HuH-7 (cell line): ENCODE results near the gene SLC11A1.

ENCODE experiments used
- DNase-seq: peaks from one replicate; pipeline ENCODE4 v3.0.0; 2011; ENCODE audit warnings: low spot score

The SLC11A1 gene

DNA sequence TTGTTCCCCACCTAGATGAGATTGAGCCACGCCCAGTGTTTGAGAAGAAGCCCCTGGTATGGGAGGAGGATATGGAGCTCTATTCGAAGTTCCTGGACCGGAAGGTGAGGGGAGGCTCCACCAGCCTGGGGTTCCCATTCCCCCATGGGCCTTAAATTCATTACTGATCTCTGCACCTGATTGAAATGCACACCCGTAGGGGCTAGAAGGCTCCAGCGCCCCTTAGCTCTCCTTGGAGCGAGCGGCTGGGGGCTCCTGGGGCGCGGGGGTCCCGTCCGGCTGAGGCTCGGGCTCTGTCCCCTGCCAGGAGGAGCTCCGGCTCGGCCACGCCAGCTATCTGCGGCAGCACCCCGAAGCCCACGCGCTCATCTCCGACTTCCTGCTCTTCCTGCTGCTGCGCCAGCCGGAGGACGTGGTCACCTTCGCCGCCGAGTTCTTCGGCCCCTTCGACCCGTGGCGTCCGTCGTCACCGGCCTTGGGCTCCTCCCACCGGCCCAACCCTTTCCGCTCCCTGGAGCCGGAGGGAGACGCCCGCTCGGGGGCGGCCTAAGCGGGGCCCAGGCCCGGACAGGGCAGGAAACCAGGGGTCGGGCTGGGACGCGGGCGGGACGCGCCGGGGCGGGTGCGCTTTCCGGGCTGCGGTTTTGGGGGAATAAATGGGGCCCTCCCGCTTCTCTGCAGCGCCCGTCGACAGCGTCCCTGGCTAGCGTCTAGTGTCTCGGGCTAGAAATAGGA is 14.5 kb upstream of the SLC11A1 start:
- peak; percentile 94 for DNase-seq

DNA sequence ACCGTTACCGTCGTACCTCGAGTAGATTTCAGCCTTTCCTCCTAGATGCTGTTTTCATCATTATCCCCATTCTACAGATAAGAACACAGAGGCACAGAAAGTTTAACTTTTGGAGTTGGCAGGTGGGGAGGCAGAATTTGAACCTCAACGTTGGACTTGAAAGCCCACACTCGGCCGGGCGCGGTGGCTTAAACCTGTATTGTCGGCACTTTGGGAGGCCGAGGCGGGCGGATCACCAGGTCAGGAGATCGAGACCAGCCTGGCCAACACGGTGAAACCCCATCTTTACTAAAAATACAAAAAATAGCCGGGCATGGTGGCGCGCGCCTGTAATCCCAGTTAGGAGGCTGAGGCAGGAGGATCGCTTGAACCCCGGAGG is 13.9 kb upstream of the SLC11A1 start:
- DNase-seq, result no peak

DNA sequence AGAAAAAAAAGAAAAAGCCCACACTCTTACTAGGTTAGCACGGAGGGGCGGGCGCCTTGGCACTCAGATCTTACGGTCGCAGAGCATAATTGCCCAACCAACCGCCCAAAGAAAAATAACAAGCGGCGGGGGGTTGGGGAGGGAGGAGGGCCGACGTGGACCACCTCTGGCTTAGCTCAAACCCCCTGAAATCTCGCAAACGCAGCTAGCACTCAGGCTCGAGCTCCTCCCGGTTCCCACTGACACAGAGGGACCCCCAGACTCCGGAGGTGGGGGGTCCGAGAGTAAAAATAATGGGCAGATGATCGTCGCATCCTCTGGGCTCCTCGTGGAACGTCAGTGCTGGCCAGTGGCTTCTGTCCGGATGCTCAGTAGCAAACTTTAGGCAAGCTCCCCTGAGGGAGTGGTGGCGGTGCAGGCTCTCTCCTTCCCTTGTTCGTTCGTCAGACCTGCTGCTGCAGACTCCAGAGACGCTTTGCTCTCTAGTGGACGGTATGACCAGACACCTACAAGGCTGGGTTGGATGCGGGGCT is 13.4 kb upstream of the SLC11A1 start:
- peak; percentile 69 for DNase-seq

DNA sequence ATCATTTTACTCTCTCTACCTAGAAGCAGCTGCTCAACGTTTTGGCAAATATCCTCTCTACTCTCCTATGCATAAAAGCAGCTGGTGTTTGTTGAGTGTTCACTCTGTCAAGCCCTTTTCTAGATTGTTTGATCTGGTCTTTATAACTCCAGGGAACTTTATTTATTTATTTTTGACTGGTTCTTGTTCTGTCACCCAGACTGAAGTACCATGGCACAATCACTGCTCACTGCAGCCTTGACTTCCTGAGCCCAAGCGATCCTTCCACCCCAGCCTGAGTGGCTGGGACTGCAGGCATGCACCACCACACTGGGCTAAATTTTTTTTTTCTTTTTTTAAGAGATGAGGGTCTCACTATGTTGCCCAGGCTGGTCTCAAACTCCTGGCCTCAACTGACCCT is 12.7 kb upstream of the SLC11A1 start:
- DNase-seq, result no peak

DNA sequence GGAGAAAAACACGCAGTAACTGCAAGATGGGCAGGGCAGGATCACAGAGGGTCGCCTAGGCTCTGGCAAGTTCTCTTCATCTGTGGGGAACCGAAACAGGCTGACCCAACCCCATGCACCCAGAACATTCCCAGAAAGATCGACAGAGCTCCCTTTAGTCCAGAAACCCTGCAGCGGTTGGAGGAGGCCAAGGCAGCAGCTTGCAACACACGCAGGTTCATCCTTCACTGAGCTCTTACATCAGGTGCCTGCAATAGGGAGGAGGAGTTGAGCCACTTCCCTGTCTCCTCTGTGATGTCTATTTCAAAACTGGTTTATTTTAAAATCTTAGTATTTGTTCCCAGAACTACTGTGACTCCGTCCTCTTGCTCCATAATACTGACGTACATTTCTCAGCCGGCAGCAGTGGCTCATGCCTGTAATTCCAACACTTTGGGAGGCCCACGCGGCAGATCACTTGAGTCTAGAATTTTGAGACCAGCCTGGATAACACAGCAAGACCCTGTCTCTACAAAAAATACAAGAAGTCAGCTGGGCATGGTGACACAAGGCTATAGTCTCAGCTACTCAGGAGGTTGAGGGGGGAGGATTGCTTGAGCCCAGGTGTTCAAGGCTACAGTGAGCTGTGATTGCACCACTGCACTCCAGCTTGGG is 11.5 kb upstream of the SLC11A1 start:
- DNase-seq, result no peak

DNA sequence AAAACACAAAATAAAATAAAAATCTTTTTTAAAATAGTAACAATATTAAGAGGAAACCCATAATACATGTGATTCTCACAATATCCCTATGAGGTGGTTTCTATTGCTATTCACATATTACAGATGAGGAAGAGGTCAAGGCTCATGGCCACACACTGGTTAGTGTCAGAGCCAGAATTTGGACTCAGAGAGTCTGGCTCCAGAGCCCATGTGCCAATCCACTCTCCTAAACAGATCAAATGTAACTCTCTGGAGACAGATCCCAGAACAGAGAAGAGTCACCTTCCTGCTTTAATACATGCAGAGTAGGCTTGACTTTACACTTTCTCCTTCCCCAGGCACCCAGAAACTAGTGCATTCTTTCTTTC is 10.1 kb upstream of the SLC11A1 start:
- no peak for DNase-seq

DNA sequence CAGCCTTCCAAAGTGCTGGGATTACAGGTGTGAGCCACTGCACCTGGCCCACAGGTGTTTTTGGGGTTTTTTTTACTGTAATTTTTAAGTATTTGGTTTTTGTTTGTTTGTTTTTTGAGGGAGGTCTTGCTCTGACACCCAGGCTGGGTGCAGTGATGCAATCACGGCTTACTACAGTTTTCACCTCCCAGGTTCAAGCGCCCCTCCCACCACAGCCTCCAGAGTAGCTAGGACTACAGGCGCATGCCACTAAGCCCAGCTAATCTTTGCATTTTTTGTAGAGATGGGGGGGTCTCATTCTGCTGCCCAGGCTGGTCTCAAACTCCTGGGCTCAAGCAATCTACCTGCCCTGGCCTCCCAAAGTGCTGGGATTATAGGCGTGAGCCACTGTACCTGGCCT is 7.3 kb upstream of the SLC11A1 start:
- no peak for DNase-seq

DNA sequence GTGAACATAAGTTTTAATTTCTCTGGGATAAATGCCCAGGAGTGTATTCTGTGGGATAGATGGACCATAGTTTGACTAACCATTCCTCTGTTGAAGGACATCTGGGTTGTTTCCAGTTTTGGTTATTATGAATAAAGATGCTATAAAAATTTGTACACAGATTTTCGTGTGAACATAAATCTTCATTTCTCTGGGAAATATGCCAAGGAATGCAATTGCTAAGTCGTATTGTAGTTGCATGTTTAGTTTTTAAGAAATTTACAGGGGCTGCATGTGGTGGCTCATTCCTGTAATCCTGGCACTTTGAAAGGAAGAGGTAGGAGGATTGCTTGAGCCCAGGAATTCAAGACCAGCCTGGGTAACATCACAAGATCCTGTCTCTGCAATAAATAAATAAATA is 6.9 kb upstream of the SLC11A1 start:
- DNase-seq, result no peak

DNA sequence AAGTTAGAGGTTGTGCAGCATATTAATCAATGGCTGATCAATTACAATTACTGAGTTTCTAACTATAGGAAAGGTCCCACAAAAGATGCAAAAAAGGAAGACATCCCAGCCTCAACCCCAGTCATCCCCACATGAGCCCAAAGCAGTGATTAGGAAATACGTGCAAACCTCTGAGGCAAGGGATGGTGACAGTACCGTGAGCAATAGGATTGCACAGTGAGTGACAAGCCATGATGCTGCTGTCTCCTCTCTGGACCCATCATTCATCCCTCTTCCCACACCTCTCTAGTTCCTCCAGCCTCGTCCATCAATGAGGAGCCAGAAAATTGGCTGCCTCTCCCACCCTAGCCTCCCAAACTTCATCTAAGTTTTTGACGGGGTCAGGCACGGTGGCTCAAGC is 4.0 kb upstream of the SLC11A1 start:
- no peak for DNase-seq

DNA sequence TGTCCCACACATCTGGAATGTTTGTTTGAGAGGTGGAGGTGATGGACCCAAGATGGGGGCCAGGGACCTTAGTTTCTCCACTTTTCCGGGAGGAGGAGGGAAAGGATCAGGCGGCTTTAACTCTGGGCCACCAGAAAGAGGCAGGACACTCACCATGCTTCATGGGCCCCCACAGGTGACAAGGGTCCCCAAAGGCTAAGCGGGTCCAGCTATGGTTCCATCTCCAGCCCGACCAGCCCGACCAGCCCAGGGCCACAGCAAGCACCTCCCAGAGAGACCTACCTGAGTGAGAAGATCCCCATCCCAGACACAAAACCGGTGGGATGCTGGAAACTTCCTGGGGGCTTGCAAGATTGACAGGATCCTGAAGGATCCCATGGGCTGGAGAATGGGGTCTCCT is 712 bp downstream of the SLC11A1 start:
- no peak for DNase-seq

DNA sequence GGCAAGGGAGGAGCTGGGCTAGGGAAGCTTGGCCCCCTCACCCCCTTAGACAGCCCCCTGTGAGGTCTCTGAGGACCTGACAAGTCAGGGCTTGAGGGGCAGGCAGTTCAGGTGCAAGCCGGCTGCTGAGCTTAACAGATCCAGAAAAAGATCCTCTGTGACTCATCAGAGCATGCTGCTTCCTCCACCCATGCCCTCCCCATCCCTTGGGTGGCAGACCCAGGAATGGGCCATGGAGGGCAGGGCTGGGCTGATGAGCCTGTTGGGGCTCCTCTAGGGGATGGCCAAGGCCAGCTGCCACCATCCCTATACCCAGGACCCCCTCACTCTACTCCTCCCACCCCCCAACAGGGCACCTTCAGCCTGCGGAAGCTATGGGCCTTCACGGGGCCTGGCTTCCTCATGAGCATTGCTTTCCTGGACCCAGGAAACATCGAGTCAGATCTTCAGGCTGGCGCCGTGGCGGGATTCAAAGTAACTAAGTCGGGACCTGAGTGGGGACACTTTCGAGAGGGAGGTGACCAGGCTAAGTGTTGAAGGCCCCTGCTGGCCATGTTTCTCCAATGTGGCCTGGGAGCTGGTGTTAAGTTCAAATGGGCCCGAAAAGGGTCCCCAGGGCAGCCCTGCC is 1.9 kb downstream of the SLC11A1 start:
- no peak for DNase-seq

DNA sequence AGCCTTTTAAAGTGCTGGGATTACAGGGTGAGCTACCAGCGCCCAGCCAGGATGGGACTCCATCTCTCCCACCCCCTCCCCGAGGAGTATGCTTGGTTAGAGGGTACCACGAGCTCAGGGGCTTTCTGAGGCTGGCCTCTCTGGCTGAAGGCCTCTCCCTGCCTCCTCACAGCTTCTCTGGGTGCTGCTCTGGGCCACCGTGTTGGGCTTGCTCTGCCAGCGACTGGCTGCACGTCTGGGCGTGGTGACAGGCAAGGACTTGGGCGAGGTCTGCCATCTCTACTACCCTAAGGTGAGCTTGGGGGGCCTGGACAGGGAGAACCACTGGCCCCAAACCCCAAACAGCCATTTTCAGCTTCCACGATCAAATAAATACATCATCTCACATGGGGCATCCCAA is 2.9 kb downstream of the SLC11A1 start:
- DNase-seq, result no peak

DNA sequence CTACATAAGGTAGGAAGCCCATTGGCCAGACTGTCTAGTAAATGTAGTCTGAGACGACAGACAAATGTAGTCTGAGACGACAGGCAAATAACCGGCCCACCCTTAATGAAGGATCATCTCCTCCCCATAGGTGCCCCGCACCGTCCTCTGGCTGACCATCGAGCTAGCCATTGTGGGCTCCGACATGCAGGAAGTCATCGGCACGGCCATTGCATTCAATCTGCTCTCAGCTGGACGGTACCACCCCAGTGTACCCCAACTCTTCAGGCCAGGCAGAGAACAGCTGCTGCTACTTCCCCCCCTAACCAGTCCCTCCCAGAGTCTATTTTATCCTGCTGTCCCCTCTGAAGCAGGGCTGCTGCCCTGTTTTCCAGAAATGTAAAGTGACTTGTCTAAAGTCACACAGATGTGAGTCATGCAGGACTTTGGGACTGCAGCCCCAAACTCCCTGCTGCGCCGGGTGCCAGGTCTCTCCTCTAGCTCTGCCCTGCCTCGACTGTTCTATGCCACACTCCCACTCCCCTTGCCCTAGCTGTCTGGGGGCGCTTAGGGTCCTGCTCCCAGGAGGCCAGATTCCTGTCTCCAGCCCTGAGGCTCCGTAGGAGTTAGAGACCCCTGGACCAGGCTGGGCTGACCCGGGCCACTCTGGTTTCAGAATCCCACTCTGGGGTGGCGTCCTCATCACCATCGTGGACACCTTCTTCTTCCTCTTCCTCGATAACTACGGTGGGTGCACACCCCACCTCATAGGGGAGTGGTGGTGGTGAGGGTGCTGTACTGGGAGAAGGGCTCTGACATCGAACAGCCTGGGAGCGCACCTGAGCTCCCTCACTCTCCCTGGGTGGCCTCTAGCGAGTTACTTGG is 4.7 kb downstream of the SLC11A1 start:
- no peak for DNase-seq

DNA sequence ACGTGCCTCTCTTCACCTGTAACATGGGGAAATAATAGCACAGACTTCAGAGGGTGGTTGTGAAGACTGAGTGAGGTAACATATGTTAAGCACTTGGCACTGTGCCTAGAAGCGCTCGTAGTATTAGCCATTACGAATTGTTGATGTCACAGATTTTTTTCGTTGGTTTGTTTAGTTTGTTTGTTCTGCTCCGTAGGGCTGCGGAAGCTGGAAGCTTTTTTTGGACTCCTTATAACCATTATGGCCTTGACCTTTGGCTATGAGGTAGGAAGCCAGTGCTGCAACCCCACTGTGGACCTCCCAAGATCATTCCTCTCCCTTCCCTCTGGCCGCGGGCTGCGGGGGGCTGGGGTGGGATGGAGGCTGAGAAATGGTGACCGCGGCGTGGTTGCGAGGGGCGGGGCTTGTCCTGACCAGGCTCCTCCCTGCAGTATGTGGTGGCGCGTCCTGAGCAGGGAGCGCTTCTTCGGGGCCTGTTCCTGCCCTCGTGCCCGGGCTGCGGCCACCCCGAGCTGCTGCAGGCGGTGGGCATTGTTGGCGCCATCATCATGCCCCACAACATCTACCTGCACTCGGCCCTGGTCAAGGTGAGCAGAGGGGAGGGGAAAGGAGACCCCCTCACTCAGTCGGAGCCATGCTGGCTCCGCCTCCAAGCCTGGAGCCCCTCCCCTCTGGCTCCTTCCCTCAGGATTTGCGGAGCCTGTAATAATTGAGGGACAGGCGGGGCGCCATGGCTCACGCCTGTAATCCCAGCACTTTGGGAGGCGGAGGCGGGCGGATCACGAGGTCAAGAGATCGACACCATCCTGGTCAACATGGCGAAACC is 5.5 kb downstream of the SLC11A1 start:
- DNase-seq, result peak; percentile 56

DNA sequence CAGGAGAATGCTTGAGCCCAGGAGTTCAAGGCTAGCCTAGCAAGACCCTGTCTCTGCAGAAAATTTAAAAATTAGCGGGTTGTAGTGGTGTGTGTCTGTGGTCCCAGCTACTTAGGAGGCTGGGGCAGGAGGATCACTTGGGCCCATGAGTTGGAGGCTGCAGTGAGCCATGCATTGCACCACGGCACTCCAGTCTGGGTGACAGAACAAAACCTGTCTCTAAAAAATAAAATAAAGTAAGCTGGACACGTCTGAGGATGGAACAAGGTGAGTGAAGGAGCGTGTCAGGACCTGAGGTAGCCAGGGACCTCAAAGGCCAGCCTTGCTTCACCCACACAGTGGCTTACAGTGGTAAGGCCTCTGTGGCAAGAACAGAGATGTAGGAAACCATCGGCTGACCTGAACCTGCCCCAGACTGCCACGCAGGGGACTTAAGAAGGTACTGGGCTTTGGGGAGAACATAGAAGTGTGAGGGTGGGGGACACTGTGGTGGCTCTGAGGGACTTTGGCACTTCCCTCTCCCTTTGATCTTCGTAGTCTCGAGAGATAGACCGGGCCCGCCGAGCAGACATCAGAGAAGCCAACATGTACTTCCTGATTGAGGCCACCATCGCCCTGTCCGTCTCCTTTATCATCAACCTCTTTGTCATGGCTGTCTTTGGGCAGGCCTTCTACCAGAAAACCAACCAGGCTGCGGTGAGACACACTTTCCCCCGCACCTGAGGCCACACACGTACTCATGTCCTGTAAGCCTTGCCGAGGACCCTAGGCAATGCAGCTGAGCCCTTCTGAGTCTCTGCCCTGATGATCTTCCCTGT is 7.5 kb downstream of the SLC11A1 start:
- DNase-seq, result no peak

DNA sequence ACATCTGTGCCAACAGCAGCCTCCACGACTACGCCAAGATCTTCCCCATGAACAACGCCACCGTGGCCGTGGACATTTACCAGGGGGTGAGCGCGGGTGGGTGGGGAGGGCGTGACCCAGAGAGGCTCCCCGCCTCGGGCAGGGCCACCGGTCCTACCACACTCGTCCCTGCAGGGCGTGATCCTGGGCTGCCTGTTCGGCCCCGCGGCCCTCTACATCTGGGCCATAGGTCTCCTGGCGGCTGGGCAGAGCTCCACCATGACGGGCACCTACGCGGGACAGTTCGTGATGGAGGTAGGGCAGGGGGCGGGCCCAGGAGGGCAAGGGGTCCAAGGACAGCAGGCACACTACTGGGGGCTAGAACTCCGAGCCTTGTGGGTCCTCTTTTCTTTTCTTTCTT is 9.1 kb downstream of the SLC11A1 start:
- no peak for DNase-seq

DNA sequence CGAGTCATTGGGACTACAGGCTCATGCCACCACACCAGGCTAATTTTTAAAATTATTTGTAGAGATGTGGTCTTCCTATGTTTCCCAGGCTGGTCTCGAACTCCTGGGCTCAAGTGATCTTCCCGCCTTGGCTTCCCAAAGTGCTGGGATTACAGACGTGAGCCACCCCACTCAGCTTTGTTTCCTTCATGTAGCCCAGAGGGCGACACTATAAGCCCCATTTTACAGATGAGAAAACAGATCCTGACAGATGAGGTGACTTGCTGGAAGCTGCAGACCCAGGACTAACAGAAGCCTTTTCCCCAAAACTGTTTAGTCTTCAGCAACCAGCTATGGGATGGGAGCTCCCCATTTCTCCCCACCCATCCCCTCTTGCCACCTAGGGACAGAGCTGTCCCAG is 10.4 kb downstream of the SLC11A1 start:
- no peak for DNase-seq

DNA sequence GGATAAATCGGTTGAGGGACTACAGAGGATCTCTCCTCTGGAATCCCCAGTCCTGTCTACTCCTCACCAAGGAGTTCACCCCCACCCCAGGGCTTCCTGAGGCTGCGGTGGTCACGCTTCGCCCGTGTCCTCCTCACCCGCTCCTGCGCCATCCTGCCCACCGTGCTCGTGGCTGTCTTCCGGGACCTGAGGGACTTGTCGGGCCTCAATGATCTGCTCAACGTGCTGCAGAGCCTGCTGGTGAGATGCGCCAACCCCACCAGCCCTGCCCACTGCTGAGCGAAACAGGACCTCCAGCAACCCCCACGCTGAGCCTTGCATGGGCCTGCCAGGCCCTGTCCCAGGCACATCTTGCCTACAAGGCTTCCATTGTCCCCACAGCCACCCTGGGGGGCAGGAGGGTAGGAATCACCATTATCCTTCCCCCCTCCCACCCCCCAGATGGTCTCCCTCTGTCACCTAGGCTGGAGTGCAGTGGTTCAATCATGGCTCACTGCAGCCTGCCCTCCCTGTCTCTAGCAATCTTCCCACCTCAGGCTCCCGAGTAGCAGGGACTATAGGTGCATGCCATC is 10.9 kb downstream of the SLC11A1 start:
- no peak for DNase-seq

DNA sequence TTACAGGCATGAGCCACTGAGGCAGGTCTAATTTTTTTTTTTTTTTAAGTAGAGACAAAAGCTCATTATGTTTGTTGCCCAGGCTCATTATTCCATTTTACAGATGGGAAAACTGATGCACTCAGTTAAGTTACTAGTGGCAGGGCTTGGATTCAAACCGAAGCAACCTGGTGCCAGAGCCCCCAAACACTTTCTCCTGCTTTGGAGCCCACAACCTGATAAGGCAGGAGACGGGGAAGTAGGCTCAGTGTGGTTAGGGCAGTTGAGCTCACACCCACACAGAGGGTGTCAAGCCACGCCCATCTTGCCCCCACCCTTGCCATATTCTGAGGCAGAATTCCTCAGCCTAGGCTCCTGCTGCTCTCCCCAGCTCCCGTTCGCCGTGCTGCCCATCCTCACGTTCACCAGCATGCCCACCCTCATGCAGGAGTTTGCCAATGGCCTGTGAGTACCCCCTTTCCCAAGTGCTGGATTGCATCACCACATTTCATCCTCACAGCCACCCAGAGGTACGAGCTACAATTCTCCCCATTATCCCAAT is 11.7 kb downstream of the SLC11A1 start:
- DNase-seq, result no peak
